GM19193 (cell line): Measurements from ENCODE around the gene IGF2BP3.

Source experiments
- POLR2A ChIP-seq: IDR thresholded peaks from 4 replicates; pipeline ENCODE4 v1.6.1; 2011; ENCODE audit not compliant: insufficient read depth, insufficient read length; ENCODE audit errors: extremely low read depth

Gene IGF2BP3

GRCh38 chr7:23472956-23473843 lies 2.9 kb upstream of the IGF2BP3 start:
- TF ChIP-seq POLR2A: no peak

GRCh38 chr7:23472556-23472955 lies 2.3 kb upstream of the IGF2BP3 start:
- TF ChIP-seq POLR2A: no peak

DNA sequence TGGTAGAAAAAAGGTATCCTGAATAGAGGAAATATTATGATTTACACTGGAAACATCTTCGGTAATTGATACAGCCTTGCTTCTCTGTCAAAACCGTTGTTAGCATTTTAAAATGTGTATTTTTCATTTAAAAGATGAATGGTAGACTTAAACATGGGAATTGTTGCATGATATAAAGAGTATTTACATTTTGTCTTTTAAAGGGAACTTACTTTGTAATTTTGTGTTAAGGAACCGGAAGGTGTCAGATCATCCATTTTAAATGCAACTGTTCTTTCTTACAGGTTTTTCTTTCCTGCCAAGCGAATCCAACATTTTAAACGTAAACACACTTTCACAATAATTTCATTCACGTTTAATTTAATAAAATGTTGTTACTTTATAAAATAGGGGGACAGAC lies 1.8 kb upstream of the IGF2BP3 start:
- no peak for TF ChIP-seq POLR2A

- TF ChIP-seq POLR2A: peak; percentile 18
These were observed 992 bp upstream of the IGF2BP3 start for GRCh38 chr7:23471106-23471859.

GRCh38 chr7:23469961-23470250 lies 385 bp downstream of the IGF2BP3 start:
- no peak for TF ChIP-seq POLR2A

GRCh38 chr7:23469150-23469960 lies 936 bp downstream of the IGF2BP3 start:
- TF ChIP-seq POLR2A: peak; percentile 64

DNA sequence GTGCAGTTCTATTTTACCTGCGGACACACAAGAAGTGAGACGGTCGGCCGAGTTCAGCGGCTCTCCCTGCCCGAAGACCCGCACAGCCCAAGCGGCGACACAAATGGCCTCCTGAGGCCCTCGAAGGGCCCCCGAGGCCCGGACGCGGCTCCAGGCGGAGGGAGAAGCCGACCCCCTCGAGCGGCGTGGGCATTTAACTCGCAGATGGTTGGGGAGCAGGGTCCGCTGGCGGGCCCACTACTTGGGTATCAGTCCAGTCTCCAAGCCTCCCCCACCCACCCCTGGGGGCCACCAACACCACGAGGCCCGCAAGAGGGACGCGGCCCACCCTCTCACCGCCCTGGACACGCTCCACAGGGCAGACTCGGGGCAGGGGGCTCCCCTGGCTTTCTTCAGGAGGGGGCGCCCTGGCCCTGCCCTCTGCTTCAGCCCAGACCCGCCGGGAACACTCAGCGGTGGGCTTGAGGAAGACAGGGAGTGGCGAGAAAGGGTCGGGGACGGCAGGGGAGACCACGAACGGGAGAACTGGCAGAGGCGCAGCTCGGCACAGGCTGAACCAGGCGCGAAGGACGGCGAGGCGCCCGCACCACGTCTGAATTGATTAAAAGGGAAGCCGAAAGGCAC lies 1.7 kb downstream of the IGF2BP3 start:
- no peak for TF ChIP-seq POLR2A

GRCh38 chr7:23467806-23468525 lies 2.3 kb downstream of the IGF2BP3 start:
- TF ChIP-seq POLR2A: peak; percentile 15

DNA sequence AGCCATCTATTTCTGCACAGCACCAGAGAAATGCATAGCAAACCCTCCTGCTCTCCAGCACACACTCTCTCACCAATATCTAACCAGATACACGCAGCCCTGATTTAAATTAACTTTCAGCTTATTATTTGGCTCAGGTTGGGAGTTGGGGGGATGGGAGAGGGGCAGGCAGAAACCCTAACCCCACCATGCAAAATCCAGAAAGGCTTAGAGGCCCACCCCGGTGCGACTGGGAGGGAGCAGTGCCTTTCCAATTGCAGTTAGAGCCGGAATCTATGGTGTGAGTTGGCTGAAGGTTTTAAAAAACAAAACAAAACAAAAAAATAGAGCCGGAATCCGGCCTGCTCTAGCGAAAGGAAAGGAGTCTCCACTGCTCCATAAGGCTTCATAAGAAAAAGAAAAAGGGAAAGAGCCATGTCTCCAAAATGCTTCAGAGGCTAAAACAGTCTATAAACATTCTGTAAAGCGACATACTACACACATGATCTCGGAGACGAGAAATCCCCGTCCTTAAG lies 2.9 kb downstream of the IGF2BP3 start:
- TF ChIP-seq POLR2A: no peak

GRCh38 chr7:23462846-23463245 lies 7.4 kb downstream of the IGF2BP3 start:
- no peak for TF ChIP-seq POLR2A

DNA sequence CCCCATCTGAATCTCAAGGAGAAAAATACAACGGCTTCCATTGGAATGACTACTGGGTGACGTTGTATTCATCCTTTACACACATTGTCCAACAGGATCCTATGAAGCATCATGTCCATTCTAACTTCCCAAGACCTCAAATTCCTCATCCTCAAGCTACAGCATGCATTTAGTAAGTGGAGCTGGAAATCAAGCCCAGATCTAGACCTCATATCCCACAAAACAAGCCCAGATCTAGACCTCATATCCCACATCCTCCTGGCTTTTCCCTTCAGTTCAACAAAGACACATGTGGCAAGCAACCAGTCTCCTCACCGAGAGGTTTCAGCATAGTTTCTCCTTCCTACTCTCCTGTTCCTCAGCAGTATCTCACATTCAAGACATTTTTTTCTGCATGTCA lies 12.2 kb downstream of the IGF2BP3 start:
- TF ChIP-seq POLR2A: no peak

- TF ChIP-seq POLR2A: no peak
These were observed 14.2 kb downstream of the IGF2BP3 start for GRCh38 chr7:23456093-23456492.

- TF ChIP-seq POLR2A: no peak
These were observed 15.3 kb downstream of the IGF2BP3 start for GRCh38 chr7:23454881-23455526.
